BE2C (cell line): ENCODE data around the gene PANK4.

Experiments used
- DNase-seq: peaks from one replicate; pipeline ENCODE4 v3.0.0-alpha.2; 2020
- H3K27me3 ChIP-seq: fragments of 250-450 bp; sonication (Bioruptor Pico); 2 replicates; pipeline ENCODE4 v1.5.1; 2020; ENCODE audit warnings: mild to moderate bottlenecking
- H3K36me3 ChIP-seq: fragments of 250-450 bp; sonication (Bioruptor Pico); 2 replicates; pipeline ENCODE4 v1.5.1; 2020; ENCODE audit warnings: mild to moderate bottlenecking
- H3K4me1 ChIP-seq: fragments of 250-450 bp; sonication (Bioruptor Pico); 2 replicates; pipeline ENCODE4 v1.5.1; 2020
- H3K4me3 ChIP-seq: 2 replicates; pipeline ENCODE4 v1.5.1; 2011; ENCODE audit warnings: low read depth, low read length
- H3K9me3 ChIP-seq: fragments of 250-450 bp; sonication (Bioruptor Pico); 2 replicates; pipeline ENCODE4 v1.5.1; 2020
- CTCF ChIP-seq: IDR thresholded peaks from 2 replicates; pipeline ENCODE4 v1.5.1; 2012; ENCODE audit warnings: mild to moderate bottlenecking, low read depth, low read length

PANK4 gene

DNA sequence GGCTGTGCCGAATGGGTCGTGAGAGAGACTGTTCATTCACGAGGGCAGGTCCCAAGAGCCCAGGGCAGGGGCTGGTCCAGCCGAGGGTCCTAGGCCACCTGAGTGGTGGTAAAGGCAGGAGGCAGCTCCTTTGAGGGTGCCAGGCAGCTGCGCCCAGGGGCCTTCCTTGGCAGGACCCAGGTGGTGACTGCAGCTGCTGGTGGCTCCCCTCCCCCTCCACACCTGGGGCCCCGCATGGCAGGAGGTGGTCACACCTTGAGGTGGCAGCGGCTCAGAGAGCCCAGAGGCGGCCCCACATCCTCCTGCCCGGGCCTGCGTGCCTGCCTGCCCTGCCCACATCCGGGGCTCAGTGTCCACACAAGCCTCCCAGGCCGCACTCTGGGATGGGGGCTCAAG, 60.1 kb downstream of the PANK4 start:
- Histone ChIP-seq H3K4me1 (peaks cover 12% of the 10 kb centered on the region; the same call in 1 of the 2 replicates), H3K36me3 (no peaks in the 10 kb centered on the region), H3K4me3 (no peak overlapping the region), H3K9me3 (no peaks in the 10 kb centered on the region), H3K27me3 (no peaks in the 10 kb centered on the region)
- DNase-seq, result no peak
- no peak for TF ChIP-seq CTCF

DNA sequence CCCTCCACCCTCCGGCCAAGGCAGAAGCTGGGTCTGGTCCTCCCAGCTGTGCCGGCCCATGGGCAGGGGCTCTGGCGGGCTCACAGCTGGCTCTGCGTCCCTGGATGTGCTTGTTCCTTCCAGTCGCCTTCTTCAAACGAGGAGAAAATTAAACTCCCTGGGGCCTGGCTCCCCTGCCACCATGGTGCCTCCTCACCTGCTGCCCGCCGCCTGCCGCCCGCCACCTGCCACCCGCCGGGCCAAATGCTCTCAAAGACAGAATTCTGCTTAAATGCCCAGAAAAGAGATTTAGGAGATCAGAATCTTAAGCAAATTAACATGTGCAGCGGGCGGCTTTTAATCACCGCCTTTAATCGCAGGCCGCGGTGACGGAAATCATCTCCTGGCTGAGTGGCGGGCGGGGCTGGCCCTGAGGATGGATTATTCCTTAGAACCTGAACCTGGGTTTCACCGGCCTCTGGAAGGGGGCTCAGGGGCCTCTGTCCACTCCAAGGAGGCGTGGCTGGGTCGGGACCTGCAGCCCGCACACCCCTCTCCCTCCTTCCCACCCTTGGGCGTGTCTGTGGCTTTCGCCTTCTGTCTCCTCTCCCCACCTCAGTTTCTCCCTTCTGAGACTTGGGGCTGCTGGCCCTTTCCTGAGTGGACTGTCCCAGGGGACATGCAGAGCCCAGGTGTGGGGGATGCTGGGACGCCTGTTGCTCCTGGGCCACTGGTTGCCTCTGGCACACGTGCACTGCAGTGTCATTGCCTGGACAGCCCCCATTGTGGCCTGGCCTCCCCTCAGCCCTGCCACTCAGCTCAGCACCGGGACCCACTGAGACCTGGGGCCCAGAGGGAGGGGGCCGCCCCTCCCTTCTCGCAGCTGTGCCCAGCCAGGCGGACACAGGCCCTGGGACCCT, 60.8 kb downstream of the PANK4 start:
- H3K27me3 ChIP-seq, result no peaks in the 10 kb centered on the region
- no peaks in the 10 kb centered on the region for H3K9me3 ChIP-seq
- no peaks in the 10 kb centered on the region for H3K36me3 ChIP-seq
- no peak overlapping the region for H3K4me3 ChIP-seq
- peaks cover 9% of the 10 kb centered on the region; the same call in 1 of the 2 replicates for H3K4me1 ChIP-seq
- no peak for TF ChIP-seq CTCF
- no peak for DNase-seq

GRCh38 chr1:2463396-2463795, 63.0 kb downstream of the PANK4 start:
- Histone ChIP-seq H3K4me1 (peaks cover 4% of the 10 kb centered on the region; the same call in 1 of the 2 replicates), H3K36me3 (no peaks in the 10 kb centered on the region), H3K4me3 (no peak overlapping the region), H3K27me3 (no peaks in the 10 kb centered on the region), H3K9me3 (no peaks in the 10 kb centered on the region)
- no peak for TF ChIP-seq CTCF
- no peak for DNase-seq

- H3K4me3 ChIP-seq, result no peak overlapping the region
- DNase-seq, result no peak
- H3K27me3 ChIP-seq, result no peaks in the 10 kb centered on the region
- H3K9me3 ChIP-seq, result no peaks in the 10 kb centered on the region
- peaks cover 4% of the 10 kb centered on the region; the same call in 1 of the 2 replicates for H3K4me1 ChIP-seq
- no peaks in the 10 kb centered on the region for H3K36me3 ChIP-seq
- no peak for TF ChIP-seq CTCF
These were observed 63.6 kb downstream of the PANK4 start for GRCh38 chr1:2462819-2463218.

- Histone ChIP-seq H3K36me3 (no peaks in the 10 kb centered on the region), H3K9me3 (no peaks in the 10 kb centered on the region), H3K4me3 (no peak overlapping the region), H3K4me1 (peaks cover 4% of the 10 kb centered on the region; the same call in 1 of the 2 replicates), H3K27me3 (no peaks in the 10 kb centered on the region)
- TF ChIP-seq CTCF, result no peak
- no peak for DNase-seq
These were observed 65.2 kb downstream of the PANK4 start for GRCh38 chr1:2460996-2461751.
